ENCODE data around the gene FRYL. TPM values are rescaled to one million over a fixed set of nuclear protein-coding genes. Genes with fewer than 3 reads are reported as not detected.

Gene FRYL
- total and polyA plus RNA-seq, 2 of the 8 experiments (the other 6 are each of a cell fraction or from before 2014, with no cell fraction given): 8.0 to 36.5 TPM

DNA sequence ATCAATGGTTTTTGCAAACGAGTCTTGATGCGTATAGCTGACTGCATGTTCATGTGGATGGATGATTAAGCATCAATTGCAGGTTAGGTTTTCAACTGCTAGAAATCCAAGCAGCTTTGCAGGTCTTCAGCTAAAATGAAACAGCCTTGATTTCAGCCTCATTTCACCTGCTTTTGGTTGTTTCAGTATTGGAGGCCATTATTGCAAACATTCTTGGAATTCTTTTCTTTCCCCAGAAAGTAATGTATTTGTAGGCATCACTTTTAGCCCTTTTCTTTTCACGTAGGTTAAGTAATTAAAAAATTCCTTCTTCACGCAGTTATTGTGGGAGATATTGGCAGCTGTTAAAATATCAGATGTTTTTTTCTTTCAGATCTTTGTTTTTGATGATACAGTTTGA, 281.2 kb downstream of the FRYL start (continued):
- no peak for TF ChIP-seq FOSL1 (IDR thresholded peaks at IDR 0.05; ENCODE audit: insufficient read depth, low read depth, low read length)

Data from H1 (cell line).